ENCODE measurements around the gene KIF16B. TPM values are rescaled to one million over a fixed set of nuclear protein-coding genes. Genes with fewer than 3 reads are reported as not detected.

The KIF16B gene
- total and polyA plus RNA-seq, 10 of the 15 experiments (the other 5 are each of a cell fraction or from before 2014, with no cell fraction given): 0.21 to 5.2 (median 3.0) TPM

DNA sequence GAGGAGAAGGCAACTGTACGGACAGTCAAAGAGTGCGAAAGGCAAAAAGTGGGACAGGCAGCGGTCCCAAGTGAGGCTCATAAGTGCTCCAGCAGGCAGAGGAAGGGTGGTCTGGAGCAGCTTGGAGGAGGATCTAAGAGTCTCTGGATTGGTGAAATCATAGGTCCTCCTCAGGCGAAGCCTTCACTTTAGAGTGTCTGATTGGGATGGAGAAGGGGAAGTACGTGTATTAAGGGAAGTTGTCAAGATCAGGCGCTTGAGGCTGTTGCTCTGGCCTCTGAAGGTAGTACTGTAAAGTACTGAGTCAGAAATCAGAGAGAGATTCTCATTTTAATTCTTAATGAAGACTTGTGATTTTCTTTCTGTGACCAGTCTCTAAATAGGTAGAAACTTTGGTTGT, 185.6 kb downstream of the KIF16B start (continued):
- TF ChIP-seq, protein P1, sequence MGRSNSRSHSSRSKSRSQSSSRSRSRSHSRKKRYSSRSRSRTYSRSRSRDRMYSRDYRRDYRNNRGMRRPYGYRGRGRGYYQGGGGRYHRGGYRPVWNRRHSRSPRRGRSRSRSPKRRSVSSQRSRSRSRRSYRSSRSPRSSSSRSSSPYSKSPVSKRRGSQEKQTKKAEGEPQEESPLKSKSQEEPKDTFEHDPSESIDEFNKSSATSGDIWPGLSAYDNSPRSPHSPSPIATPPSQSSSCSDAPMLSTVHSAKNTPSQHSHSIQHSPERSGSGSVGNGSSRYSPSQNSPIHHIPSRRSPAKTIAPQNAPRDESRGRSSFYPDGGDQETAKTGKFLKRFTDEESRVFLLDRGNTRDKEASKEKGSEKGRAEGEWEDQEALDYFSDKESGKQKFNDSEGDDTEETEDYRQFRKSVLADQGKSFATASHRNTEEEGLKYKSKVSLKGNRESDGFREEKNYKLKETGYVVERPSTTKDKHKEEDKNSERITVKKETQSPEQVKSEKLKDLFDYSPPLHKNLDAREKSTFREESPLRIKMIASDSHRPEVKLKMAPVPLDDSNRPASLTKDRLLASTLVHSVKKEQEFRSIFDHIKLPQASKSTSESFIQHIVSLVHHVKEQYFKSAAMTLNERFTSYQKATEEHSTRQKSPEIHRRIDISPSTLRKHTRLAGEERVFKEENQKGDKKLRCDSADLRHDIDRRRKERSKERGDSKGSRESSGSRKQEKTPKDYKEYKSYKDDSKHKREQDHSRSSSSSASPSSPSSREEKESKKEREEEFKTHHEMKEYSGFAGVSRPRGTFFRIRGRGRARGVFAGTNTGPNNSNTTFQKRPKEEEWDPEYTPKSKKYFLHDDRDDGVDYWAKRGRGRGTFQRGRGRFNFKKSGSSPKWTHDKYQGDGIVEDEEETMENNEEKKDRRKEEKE (IDR thresholded peaks at IDR 0.05): no peak
- TF ChIP-seq BRCA1 (IDR thresholded peaks at IDR 0.05; ENCODE audit: low read depth, low read length): no peak
- no peak for TF ChIP-seq EP300 (IDR thresholded peaks at IDR 0.05; ENCODE audit: borderline replicate concordance in 1 of 2, control insufficient read depth in 1 of 2, low read depth in 2 of 2, low read length in 2 of 2)
- no peak for TF ChIP-seq SREBF2 (IDR thresholded peaks at IDR 0.05; ENCODE audit: low read length)
- TF ChIP-seq SMC3 (IDR thresholded peaks at IDR 0.05; ENCODE audit: borderline replicate concordance, low read length): no peak
- no peak for TF ChIP-seq MEF2B (IDR thresholded peaks at IDR 0.05; ENCODE audit: partially characterized antibody, poor library complexity, severe bottlenecking)
- no peak for TF ChIP-seq LARP7 (IDR thresholded peaks at IDR 0.05)
- no peak for TF ChIP-seq RBBP5 (conservative IDR thresholded peaks at IDR 0.05)
- TF ChIP-seq, protein P2, sequence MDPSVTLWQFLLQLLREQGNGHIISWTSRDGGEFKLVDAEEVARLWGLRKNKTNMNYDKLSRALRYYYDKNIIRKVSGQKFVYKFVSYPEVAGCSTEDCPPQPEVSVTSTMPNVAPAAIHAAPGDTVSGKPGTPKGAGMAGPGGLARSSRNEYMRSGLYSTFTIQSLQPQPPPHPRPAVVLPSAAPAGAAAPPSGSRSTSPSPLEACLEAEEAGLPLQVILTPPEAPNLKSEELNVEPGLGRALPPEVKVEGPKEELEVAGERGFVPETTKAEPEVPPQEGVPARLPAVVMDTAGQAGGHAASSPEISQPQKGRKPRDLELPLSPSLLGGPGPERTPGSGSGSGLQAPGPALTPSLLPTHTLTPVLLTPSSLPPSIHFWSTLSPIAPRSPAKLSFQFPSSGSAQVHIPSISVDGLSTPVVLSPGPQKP (IDR thresholded peaks at IDR 0.05; ENCODE audit: low read depth, low read length): no peak
- TF ChIP-seq, protein P3, sequence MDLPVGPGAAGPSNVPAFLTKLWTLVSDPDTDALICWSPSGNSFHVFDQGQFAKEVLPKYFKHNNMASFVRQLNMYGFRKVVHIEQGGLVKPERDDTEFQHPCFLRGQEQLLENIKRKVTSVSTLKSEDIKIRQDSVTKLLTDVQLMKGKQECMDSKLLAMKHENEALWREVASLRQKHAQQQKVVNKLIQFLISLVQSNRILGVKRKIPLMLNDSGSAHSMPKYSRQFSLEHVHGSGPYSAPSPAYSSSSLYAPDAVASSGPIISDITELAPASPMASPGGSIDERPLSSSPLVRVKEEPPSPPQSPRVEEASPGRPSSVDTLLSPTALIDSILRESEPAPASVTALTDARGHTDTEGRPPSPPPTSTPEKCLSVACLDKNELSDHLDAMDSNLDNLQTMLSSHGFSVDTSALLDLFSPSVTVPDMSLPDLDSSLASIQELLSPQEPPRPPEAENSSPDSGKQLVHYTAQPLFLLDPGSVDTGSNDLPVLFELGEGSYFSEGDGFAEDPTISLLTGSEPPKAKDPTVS (IDR thresholded peaks at IDR 0.05; ENCODE audit: low read depth, low read length): no peak
- TF ChIP-seq TAF1 (IDR thresholded peaks at IDR 0.05; ENCODE audit: borderline replicate concordance, low read depth, low read length): no peak

Data from GM12878 (cell line).